Thyroid gland (tissue), 4 donors: ENCODE measurements around the gene GRIN3A.
A peak's percentile ranks its signal among the peaks of the same experiment; 100 is the strongest.

Experiments used
- CTCF ChIP-seq, 6 experiments: fragments of 200-600 bp in 3 of 6; fragments of 450-650 bp in 3 of 6; sonication (generic) in 3 of 6; IDR thresholded peaks; one replicate each; pipeline ENCODE4 v1.5.1; 2016 to 2019; ENCODE audit warnings: antibody characterized with exemption in 6 of 6, mild to moderate bottlenecking in 2 of 6, inconsistent platforms in 1 of 6, moderate library complexity in 1 of 6
- POLR2A ChIP-seq, 2 donors: fragments of 450-650 bp; IDR thresholded peaks; one replicate each; pipeline ENCODE4 v1.6.1; 2017; ENCODE audit warnings: antibody characterized with exemption in 2 of 2, mild to moderate bottlenecking in 2 of 2, moderate library complexity in 1 of 2

DNA sequence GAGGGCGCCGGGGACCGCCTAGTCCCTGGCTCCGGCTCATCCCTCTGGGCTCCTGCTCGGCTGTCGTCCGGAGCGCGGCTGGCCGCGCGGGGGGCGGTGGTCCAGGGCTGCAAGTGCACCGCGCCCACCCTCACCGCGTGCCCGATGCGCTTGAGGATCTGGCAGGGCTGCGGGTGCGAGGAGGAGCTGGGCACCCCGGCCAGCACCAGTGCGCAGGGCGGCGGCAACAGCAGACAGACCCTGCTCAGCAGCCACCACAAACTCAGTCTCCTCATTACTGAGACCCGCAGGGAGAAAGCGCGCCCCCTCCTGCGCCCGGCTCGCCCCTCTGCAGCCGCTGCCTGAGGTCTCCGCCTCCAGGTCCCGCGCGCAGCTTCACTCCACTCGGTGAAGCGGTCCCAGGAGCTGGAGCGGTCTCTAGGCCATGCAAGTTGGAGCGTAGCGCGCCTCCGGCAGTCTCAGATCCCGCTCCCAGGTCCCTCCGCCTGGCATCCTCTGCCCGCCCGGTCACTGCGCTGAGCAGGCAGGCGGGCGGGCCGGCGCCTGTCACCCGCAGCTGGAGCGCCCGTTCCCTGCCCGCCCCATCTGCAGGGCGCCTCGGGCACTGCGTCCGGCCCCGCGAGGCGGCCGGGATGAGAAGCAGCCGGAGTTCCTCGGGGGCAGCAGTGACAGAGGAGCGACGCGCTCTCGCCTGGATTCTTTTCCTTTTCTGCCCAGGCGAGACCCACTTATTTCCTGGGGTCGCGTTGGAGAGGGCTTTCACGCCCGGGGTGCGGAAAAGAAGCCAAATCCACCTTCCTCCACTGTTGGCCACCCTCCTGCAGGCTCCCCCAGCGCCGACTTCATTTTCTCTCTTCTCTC lies 512 bp downstream of the GRIN3A start:
- TF ChIP-seq CTCF (IDR thresholded peaks at IDR 0.05), result peak in 1 of 6 experiments; percentile 3
- no peak for TF ChIP-seq POLR2A (IDR thresholded peaks at IDR 0.05)
